ENCODE measurements around the gene SELE.

GRCh38 chr1:169681140-169681539, 52.7 kb downstream of the SELE start:
- TF ChIP-seq, protein P1, sequence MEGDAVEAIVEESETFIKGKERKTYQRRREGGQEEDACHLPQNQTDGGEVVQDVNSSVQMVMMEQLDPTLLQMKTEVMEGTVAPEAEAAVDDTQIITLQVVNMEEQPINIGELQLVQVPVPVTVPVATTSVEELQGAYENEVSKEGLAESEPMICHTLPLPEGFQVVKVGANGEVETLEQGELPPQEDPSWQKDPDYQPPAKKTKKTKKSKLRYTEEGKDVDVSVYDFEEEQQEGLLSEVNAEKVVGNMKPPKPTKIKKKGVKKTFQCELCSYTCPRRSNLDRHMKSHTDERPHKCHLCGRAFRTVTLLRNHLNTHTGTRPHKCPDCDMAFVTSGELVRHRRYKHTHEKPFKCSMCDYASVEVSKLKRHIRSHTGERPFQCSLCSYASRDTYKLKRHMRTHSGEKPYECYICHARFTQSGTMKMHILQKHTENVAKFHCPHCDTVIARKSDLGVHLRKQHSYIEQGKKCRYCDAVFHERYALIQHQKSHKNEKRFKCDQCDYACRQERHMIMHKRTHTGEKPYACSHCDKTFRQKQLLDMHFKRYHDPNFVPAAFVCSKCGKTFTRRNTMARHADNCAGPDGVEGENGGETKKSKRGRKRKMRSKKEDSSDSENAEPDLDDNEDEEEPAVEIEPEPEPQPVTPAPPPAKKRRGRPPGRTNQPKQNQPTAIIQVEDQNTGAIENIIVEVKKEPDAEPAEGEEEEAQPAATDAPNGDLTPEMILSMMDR (conservative IDR thresholded peaks at IDR 0.05), result no peak
- TF ChIP-seq ZFX (IDR thresholded peaks at IDR 0.05), result no peak
